ENCODE results near the gene NLRC5.
"Not testable (repeated sequence)": the region's sequence is repeated elsewhere in the genome, so short reads cannot be mapped to it uniquely, and the experiment has no call there.

The NLRC5 gene

GRCh38 chr16:56982695-56983094 lies 6.7 kb upstream of the NLRC5 start:
- DNase-seq: no peak

- no peak for DNase-seq
Observed at GRCh38 chr16:56983211-56983751, 6.1 kb upstream of the NLRC5 start.

GRCh38 chr16:56984639-56985038 lies 4.7 kb upstream of the NLRC5 start:
- DNase-seq: no peak

- DNase-seq: peak in 1 of 2 experiments; percentile 38
Observed at GRCh38 chr16:56985288-56985961, 3.9 kb upstream of the NLRC5 start.

- DNase-seq: no peak
Observed at GRCh38 chr16:56985962-56986360, 3.4 kb upstream of the NLRC5 start.

GRCh38 chr16:56986361-56986760 lies 3.0 kb upstream of the NLRC5 start:
- DNase-seq: no peak

- DNase-seq: not testable (repeated sequence)
Observed at GRCh38 chr16:56986908-56987307, 2.4 kb upstream of the NLRC5 start.

GRCh38 chr16:56987692-56988091 lies 1.7 kb upstream of the NLRC5 start:
- DNase-seq: no peak

- DNase-seq: no peak
Observed at GRCh38 chr16:56988161-56988947, 1.0 kb upstream of the NLRC5 start.

GRCh38 chr16:56989988-56990387 lies 631 bp downstream of the NLRC5 start:
- no peak for DNase-seq

GRCh38 chr16:56990407-56991286 lies 1.3 kb downstream of the NLRC5 start:
- DNase-seq: no peak

GRCh38 chr16:56992431-56992830 lies 3.1 kb downstream of the NLRC5 start:
- DNase-seq: not testable (repeated sequence)

GRCh38 chr16:56993204-56993603 lies 3.8 kb downstream of the NLRC5 start:
- DNase-seq: no peak

GRCh38 chr16:56994311-56994710 lies 5.0 kb downstream of the NLRC5 start:
- no peak for DNase-seq

GRCh38 chr16:56995136-56995805 lies 5.9 kb downstream of the NLRC5 start:
- no peak for DNase-seq

GRCh38 chr16:56997264-56997663 lies 7.9 kb downstream of the NLRC5 start:
- DNase-seq: no peak

GRCh38 chr16:56997931-56998330 lies 8.6 kb downstream of the NLRC5 start:
- no peak for DNase-seq

GRCh38 chr16:56998352-56998751 lies 9.0 kb downstream of the NLRC5 start:
- no peak for DNase-seq

- no peak for DNase-seq
Observed at GRCh38 chr16:56998861-56999260, 9.5 kb downstream of the NLRC5 start.

GRCh38 chr16:56999409-57000270 lies 10.3 kb downstream of the NLRC5 start:
- DNase-seq: no peak

GRCh38 chr16:57000271-57001025 lies 11.1 kb downstream of the NLRC5 start:
- no peak for DNase-seq
